ENCODE data around the gene USP17L10. TPM values are rescaled to one million over a fixed set of nuclear protein-coding genes. Genes with fewer than 3 reads are reported as not detected.
A peak's percentile ranks its signal among the peaks of the same experiment; 100 is the strongest.
"Not testable (repeated sequence)": the region's sequence is repeated elsewhere in the genome, so short reads cannot be mapped to it uniquely, and the experiment has no call there.

Gene USP17L10
- total and polyA plus RNA-seq, 2 donors (not counting 1 experiment from before 2014, with no cell fraction given) = not detected

DNA sequence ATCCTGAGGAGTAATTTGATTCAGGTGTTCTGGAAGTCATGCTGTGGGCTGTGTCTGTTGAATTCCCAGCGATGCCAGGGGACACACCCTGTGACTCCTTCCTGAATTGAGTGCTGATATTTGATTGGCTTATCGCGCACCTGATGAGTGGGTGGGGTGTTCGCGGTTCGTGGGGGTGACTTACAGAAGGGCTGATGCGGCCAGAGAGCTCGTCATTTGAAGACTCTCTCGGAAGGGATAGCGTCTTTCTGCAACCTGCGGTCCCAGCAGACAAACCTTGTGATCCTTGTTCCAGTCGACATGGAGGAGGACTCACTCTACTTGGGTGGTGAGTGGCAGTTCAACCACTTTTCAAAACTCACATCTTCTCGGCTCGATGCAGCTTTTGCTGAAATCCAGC, 14.1 kb downstream of the USP17L10 start, which contains the start of gene USP17L13:
Gene USP17L13 (plus strand): TSS at position 301 of the 400 bp plus-strand sequence. CDS start 0 bp downstream, at position 301.
- not testable (repeated sequence) for H3K27ac ChIP-seq (ENCODE audit: insufficient read depth, low read length); H4K20me1 ChIP-seq (ENCODE audit: control insufficient read depth, extremely low read depth, insufficient read depth, low read length); H3K4me1 ChIP-seq (ENCODE audit: control insufficient read depth, extremely low read depth, insufficient read depth, low read length); H3K4me3 ChIP-seq (replicated peaks in 1 of 4; ENCODE audit: control extremely low read depth in 1 of 4, insufficient read depth in 1 of 4, low read depth in 3 of 4, low read length in 4 of 4); H3K9me3 ChIP-seq (ENCODE audit: control insufficient read depth, insufficient read depth, low read depth, low read length); H3K36me3 ChIP-seq (ENCODE audit: control insufficient read depth, insufficient read depth, low read length); H2AFZ ChIP-seq (ENCODE audit: low read length); H3K27me3 ChIP-seq (ENCODE audit: control insufficient read depth, insufficient read depth, low read length); H3K4me2 ChIP-seq (ENCODE audit: extremely low read depth, insufficient read depth, low read length); DNase-seq (ENCODE audit: low read depth in 2 of 2); H3K79me2 ChIP-seq (ENCODE audit: control insufficient read depth, insufficient read depth, low read length); H3K9ac ChIP-seq (ENCODE audit: insufficient read depth, low read length)

DNA sequence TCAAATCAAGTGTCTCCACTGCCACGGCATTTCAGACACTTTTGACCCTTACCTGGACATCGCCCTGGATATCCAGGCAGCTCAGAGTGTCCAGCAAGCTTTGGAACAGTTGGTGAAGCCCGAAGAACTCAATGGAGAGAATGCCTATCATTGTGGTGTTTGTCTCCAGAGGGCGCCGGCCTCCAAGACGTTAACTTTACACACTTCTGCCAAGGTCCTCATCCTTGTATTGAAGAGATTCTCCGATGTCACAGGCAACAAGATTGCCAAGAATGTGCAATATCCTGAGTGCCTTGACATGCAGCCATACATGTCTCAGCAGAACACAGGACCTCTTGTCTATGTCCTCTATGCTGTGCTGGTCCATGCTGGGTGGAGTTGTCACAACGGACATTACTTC, 19.8 kb downstream of the USP17L10 start:
- not testable (repeated sequence) for H3K4me1 ChIP-seq (ENCODE audit: control insufficient read depth, extremely low read depth, insufficient read depth, low read length); H3K9me3 ChIP-seq (ENCODE audit: control insufficient read depth, insufficient read depth, low read depth, low read length); H3K4me3 ChIP-seq (replicated peaks in 1 of 4; ENCODE audit: control extremely low read depth in 1 of 4, insufficient read depth in 1 of 4, low read depth in 3 of 4, low read length in 4 of 4); H3K36me3 ChIP-seq (ENCODE audit: control insufficient read depth, insufficient read depth, low read length); H3K4me2 ChIP-seq (ENCODE audit: extremely low read depth, insufficient read depth, low read length); H3K27me3 ChIP-seq (ENCODE audit: control insufficient read depth, insufficient read depth, low read length); H2AFZ ChIP-seq (ENCODE audit: low read length); H4K20me1 ChIP-seq (ENCODE audit: control insufficient read depth, extremely low read depth, insufficient read depth, low read length); H3K79me2 ChIP-seq (ENCODE audit: control insufficient read depth, insufficient read depth, low read length); H3K27ac ChIP-seq (ENCODE audit: insufficient read depth, low read length); DNase-seq (ENCODE audit: low read depth in 2 of 2); H3K9ac ChIP-seq (ENCODE audit: insufficient read depth, low read length)

DNA sequence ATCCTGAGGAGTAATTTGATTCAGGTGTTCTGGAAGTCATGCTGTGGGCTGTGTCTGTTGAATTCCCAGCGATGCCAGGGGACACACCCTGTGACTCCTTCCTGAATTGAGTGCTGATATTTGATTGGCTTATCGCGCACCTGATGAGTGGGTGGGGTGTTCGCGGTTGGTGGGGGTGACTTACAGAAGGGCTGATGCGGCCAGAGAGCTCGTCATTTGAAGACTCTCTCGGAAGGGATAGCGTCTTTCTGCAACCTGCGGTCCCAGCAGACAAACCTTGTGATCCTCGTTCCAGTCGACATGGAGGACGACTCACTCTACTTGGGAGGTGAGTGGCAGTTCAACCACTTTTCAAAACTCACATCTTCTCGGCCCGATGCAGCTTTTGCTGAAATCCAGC, 23.6 kb downstream of the USP17L10 start, which contains the start of gene USP17L15:
Gene USP17L15 (plus strand): TSS at position 301 of the 400 bp plus-strand sequence. CDS start 0 bp downstream, at position 301.
- not testable (repeated sequence) for H4K20me1 ChIP-seq (ENCODE audit: control insufficient read depth, extremely low read depth, insufficient read depth, low read length); DNase-seq (ENCODE audit: low read depth in 2 of 2); H3K9ac ChIP-seq (ENCODE audit: insufficient read depth, low read length); H3K27me3 ChIP-seq (ENCODE audit: control insufficient read depth, insufficient read depth, low read length); H3K4me2 ChIP-seq (ENCODE audit: extremely low read depth, insufficient read depth, low read length); H3K4me1 ChIP-seq (ENCODE audit: control insufficient read depth, extremely low read depth, insufficient read depth, low read length); H3K4me3 ChIP-seq (replicated peaks in 1 of 4; ENCODE audit: control extremely low read depth in 1 of 4, insufficient read depth in 1 of 4, low read depth in 3 of 4, low read length in 4 of 4); H3K9me3 ChIP-seq (ENCODE audit: control insufficient read depth, insufficient read depth, low read depth, low read length); H2AFZ ChIP-seq (ENCODE audit: low read length); H3K36me3 ChIP-seq (ENCODE audit: control insufficient read depth, insufficient read depth, low read length); H3K27ac ChIP-seq (ENCODE audit: insufficient read depth, low read length); H3K79me2 ChIP-seq (ENCODE audit: control insufficient read depth, insufficient read depth, low read length)

DNA sequence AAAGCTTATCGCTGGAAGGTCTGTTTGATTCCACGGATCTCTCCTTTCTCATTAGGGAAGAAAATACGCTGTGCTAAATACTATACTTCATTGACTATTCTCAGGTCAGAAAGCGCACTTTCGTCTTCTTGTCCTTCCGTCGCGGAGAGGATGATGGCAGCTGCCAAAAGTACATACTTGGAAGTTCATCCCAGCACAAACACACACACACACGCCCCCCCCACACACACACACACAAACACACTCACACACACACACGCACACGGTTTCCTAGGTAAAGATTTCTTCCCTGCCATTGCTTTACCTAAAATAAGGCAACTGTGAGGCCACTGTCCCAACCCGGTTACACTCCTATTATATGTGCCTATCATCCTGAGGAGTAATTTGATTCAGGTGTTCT, 28.0 kb downstream of the USP17L10 start:
- H3K27ac ChIP-seq (ENCODE audit: insufficient read depth, low read length); H3K4me2 ChIP-seq (ENCODE audit: extremely low read depth, insufficient read depth, low read length); H2AFZ ChIP-seq (ENCODE audit: low read length); H3K36me3 ChIP-seq (ENCODE audit: control insufficient read depth, insufficient read depth, low read length); H3K79me2 ChIP-seq (ENCODE audit: control insufficient read depth, insufficient read depth, low read length); H3K4me3 ChIP-seq (replicated peaks in 1 of 4; ENCODE audit: control extremely low read depth in 1 of 4, insufficient read depth in 1 of 4, low read depth in 3 of 4, low read length in 4 of 4); H3K4me1 ChIP-seq (ENCODE audit: control insufficient read depth, extremely low read depth, insufficient read depth, low read length); H3K9ac ChIP-seq (ENCODE audit: insufficient read depth, low read length); H3K27me3 ChIP-seq (ENCODE audit: control insufficient read depth, insufficient read depth, low read length); H4K20me1 ChIP-seq (ENCODE audit: control insufficient read depth, extremely low read depth, insufficient read depth, low read length); H3K9me3 ChIP-seq (ENCODE audit: control insufficient read depth, insufficient read depth, low read depth, low read length): not testable (repeated sequence)
- peak in 1 of 2 donors; percentile 0 for DNase-seq (ENCODE audit: low read depth in 2 of 2)

DNA sequence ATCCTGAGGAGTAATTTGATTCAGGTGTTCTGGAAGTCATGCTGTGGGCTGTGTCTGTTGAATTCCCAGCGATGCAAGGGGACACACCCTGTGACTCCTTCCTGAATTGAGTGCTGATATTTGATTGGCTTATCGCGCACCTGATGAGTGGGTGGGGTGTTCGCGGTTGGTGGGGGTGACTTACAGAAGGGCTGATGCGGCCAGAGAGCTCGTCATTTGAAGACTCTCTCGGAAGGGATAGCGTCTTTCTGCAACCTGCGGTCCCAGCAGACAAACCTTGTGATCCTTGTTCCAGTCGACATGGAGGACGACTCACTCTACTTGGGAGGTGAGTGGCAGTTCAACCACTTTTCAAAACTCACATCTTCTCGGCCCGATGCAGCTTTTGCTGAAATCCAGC, 33.1 kb downstream of the USP17L10 start, which contains the start of gene USP17L17:
Gene USP17L17 (plus strand): TSS at position 301 of the 400 bp plus-strand sequence. CDS start 0 bp downstream, at position 301.
- not testable (repeated sequence) for H3K4me3 ChIP-seq (replicated peaks in 1 of 4; ENCODE audit: control extremely low read depth in 1 of 4, insufficient read depth in 1 of 4, low read depth in 3 of 4, low read length in 4 of 4); H3K4me1 ChIP-seq (ENCODE audit: control insufficient read depth, extremely low read depth, insufficient read depth, low read length); DNase-seq (ENCODE audit: low read depth in 2 of 2); H3K79me2 ChIP-seq (ENCODE audit: control insufficient read depth, insufficient read depth, low read length); H3K4me2 ChIP-seq (ENCODE audit: extremely low read depth, insufficient read depth, low read length); H3K27me3 ChIP-seq (ENCODE audit: control insufficient read depth, insufficient read depth, low read length); H3K27ac ChIP-seq (ENCODE audit: insufficient read depth, low read length); H3K9ac ChIP-seq (ENCODE audit: insufficient read depth, low read length); H2AFZ ChIP-seq (ENCODE audit: low read length); H4K20me1 ChIP-seq (ENCODE audit: control insufficient read depth, extremely low read depth, insufficient read depth, low read length); H3K9me3 ChIP-seq (ENCODE audit: control insufficient read depth, insufficient read depth, low read depth, low read length); H3K36me3 ChIP-seq (ENCODE audit: control insufficient read depth, insufficient read depth, low read length)

DNA sequence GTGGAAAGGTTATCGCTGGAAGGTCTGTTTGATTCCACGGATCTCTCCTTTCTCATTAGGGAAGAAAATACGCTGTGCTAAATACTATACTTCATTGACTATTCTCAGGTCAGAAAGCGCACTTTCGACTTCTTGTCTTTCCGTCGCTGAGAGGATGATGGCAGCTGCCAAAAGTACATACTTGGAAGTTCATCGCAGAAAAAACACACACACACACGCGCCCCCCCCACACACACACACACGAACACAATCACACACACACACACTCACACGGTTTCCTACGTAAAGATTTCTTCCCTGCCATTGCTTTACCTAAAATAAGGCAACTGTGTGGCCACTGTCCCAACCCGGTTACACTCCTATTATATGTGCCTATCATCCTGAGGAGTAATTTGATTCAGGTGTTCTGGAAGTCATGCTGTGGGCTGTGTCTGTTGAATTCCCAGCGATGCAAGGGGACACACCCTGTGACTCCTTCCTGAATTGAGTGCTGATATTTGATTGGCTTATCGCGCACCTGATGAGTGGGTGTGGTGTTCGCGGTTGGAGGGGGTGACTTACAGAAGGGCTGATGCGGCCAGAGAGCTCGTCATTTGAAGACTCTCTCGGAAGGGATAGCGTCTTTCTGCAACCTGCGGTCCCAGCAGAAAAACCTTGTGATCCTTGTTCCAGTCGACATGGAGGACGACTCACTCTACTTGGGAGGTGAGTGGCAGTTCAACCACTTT, 37.7 kb downstream of the USP17L10 start, which contains the start of gene USP17L18:
Gene USP17L18 (plus strand): TSS at position 678 of the 728 bp plus-strand sequence. CDS start 0 bp downstream, at position 678.
- H3K4me2 ChIP-seq (ENCODE audit: extremely low read depth, insufficient read depth, low read length); H3K9ac ChIP-seq (ENCODE audit: insufficient read depth, low read length); H3K27me3 ChIP-seq (ENCODE audit: control insufficient read depth, insufficient read depth, low read length); H3K27ac ChIP-seq (ENCODE audit: insufficient read depth, low read length); H3K9me3 ChIP-seq (ENCODE audit: control insufficient read depth, insufficient read depth, low read depth, low read length); H4K20me1 ChIP-seq (ENCODE audit: control insufficient read depth, extremely low read depth, insufficient read depth, low read length); H3K4me3 ChIP-seq (replicated peaks in 1 of 4; ENCODE audit: control extremely low read depth in 1 of 4, insufficient read depth in 1 of 4, low read depth in 3 of 4, low read length in 4 of 4); H3K36me3 ChIP-seq (ENCODE audit: control insufficient read depth, insufficient read depth, low read length); H3K4me1 ChIP-seq (ENCODE audit: control insufficient read depth, extremely low read depth, insufficient read depth, low read length); H3K79me2 ChIP-seq (ENCODE audit: control insufficient read depth, insufficient read depth, low read length); H2AFZ ChIP-seq (ENCODE audit: low read length): not testable (repeated sequence)
- DNase-seq (ENCODE audit: low read depth in 2 of 2) = peak in 1 of 2 donors; percentile 9

Measured in fibroblast of lung (primary cell).